ENCODE results near the gene ICAM4. TPM values are rescaled to one million over a fixed set of nuclear protein-coding genes. Genes with fewer than 3 reads are reported as not detected.
A peak's percentile ranks its signal among the peaks of the same experiment; 100 is the strongest.

The ICAM4 gene
- total and polyA plus RNA-seq, 9 of the 15 experiments (the other 6 are each of a cell fraction or from before 2014, with no cell fraction given), result 14.1 to 86.1 (median 29.6) TPM

GRCh38 chr19:10315335-10316214, 28.8 kb downstream of the ICAM4 start, which contains the start of gene FDX2 (continued):
- TF ChIP-seq TEAD1 (CRISPR knock-in tag; IDR thresholded peaks at IDR 0.05), result 0 out of 4 replicates have a peak, but pooled peaks have one; percentile 16 to 57
- no peak for TF ChIP-seq ZSCAN32 (CRISPR knock-in tag; IDR thresholded peaks at IDR 0.05)
- no peak for TF ChIP-seq SIRT6 (IDR thresholded peaks at IDR 0.05; ENCODE audit: low read depth, low read length)
- no peak for TF ChIP-seq ZNF282 (CRISPR knock-in tag; IDR thresholded peaks at IDR 0.05)
- no peak for TF ChIP-seq SNAPC5 (CRISPR knock-in tag; IDR thresholded peaks at IDR 0.05)
- TF ChIP-seq RBM39 (optimal IDR thresholded peaks at IDR 0.05; ENCODE audit: low read depth, low read length), result no peak
- TF ChIP-seq SIN3A (IDR thresholded peaks at IDR 0.05; ENCODE audit: borderline replicate concordance in 2 of 2, control insufficient read depth in 1 of 2, low read depth in 2 of 2, low read length in 2 of 2), result peak; percentile 97 to 99
- no peak; the same call in 1 of the 2 replicates for TF ChIP-seq PML (IDR thresholded peaks at IDR 0.05; ENCODE audit: low read length)
- TF ChIP-seq MAFF (IDR thresholded peaks at IDR 0.05; ENCODE audit: low read length), result no peak
- TF ChIP-seq BCL6 (CRISPR knock-in tag; IDR thresholded peaks at IDR 0.05), result no peak
- no peak for TF ChIP-seq ATF2 (CRISPR knock-in tag; IDR thresholded peaks at IDR 0.05)
- no peak for TF ChIP-seq HDAC3 (IDR thresholded peaks at IDR 0.05; ENCODE audit: borderline replicate concordance, partially characterized antibody)
- TF ChIP-seq THAP12 (CRISPR knock-in tag; IDR thresholded peaks at IDR 0.05), result peak; percentile 40; the same call in 1 of the 2 replicates
- TF ChIP-seq ZNF184 (CRISPR knock-in tag; IDR thresholded peaks at IDR 0.05), result no peak
- no peak for TF ChIP-seq SP1 (CRISPR knock-in tag; IDR thresholded peaks at IDR 0.05)
- peak; percentile 99 for TF ChIP-seq USF2 (CRISPR knock-in tag; IDR thresholded peaks at IDR 0.05)
- peak; percentile 17 for TF ChIP-seq PRDM10 (IDR thresholded peaks at IDR 0.05; ENCODE audit: partially characterized antibody)
- 0 out of 2 replicates have a peak, but pooled peaks have one; percentile 38 for TF ChIP-seq MBD2 (IDR thresholded peaks at IDR 0.05; ENCODE audit: borderline replicate concordance, low read depth)
- no peak; the same call in 1 of the 2 replicates for TF ChIP-seq ZNF695 (CRISPR knock-in tag; IDR thresholded peaks at IDR 0.05)
